GM19238 (cell line): ENCODE measurements around the gene FOXC2.

Experiments used
- DNase-seq: peaks from one replicate; pipeline ENCODE4 v3.0.0; 2011; ENCODE audit warnings: low spot score; ENCODE audit not compliant: insufficient read length

The FOXC2 gene

GRCh38 chr16:86611941-86612340 is 45.3 kb downstream of the FOXC2 start:
- DNase-seq, result no peak

GRCh38 chr16:86614699-86615098 is 48.1 kb downstream of the FOXC2 start:
- DNase-seq, result no peak

GRCh38 chr16:86616906-86617305 is 50.3 kb downstream of the FOXC2 start:
- DNase-seq, result no peak

GRCh38 chr16:86618431-86619238 is 52.0 kb downstream of the FOXC2 start:
- DNase-seq, result no peak
